Osteoblast (primary cell): Measurements from ENCODE around the gene MTCL1. TPM values are rescaled to one million over a fixed set of nuclear protein-coding genes. Genes with fewer than 3 reads are reported as not detected.

Experiments
- DNase-seq: peaks from one replicate; pipeline ENCODE4 v3.0.0; 2011; ENCODE audit warnings: low spot score, mixed read lengths; ENCODE audit not compliant: insufficient read length; ENCODE audit errors: missing footprints
- H2AFZ ChIP-seq: 2 replicates; pipeline ENCODE4 v1.6.0; 2011; ENCODE audit warnings: mild to moderate bottlenecking, low read length
- H3K27ac ChIP-seq: 2 replicates; pipeline ENCODE4 v1.5.1; 2011; ENCODE audit warnings: mild to moderate bottlenecking, low read depth, low read length, moderate library complexity
- H3K27me3 ChIP-seq: 2 replicates; pipeline ENCODE4 v1.6.0; 2012; ENCODE audit warnings: mild to moderate bottlenecking, control low read depth, inconsistent platforms, low read length, moderate library complexity; ENCODE audit not compliant: insufficient read depth
- H3K36me3 ChIP-seq: 2 replicates; pipeline ENCODE4 v1.5.1; 2011; ENCODE audit warnings: mild to moderate bottlenecking, low read length, control low read depth, moderate library complexity; ENCODE audit not compliant: insufficient read depth
- H3K4me1 ChIP-seq: 2 replicates; pipeline ENCODE4 v1.5.1; 2011; ENCODE audit warnings: mild to moderate bottlenecking, low read length, control low read depth, moderate library complexity; ENCODE audit not compliant: insufficient read depth
- H3K4me2 ChIP-seq: 2 replicates; pipeline ENCODE4 v1.6.0; 2011; ENCODE audit warnings: mild to moderate bottlenecking, low read length; ENCODE audit not compliant: insufficient read depth
- H3K4me3 ChIP-seq: fragments of 200-600 bp; sonication (generic); 3 replicates; pipeline ENCODE4 v1.5.1; 2012; ENCODE audit warnings: mild to moderate bottlenecking, low read length, inconsistent platforms; ENCODE audit not compliant: insufficient read depth
- H3K79me2 ChIP-seq: 2 replicates; pipeline ENCODE4 v1.6.0; 2012; ENCODE audit warnings: mild to moderate bottlenecking, low read length, control low read depth, inconsistent platforms; ENCODE audit not compliant: insufficient read depth
- H3K9me3 ChIP-seq: 2 replicates; pipeline ENCODE4 v1.5.1; 2011; ENCODE audit warnings: low read depth, low read length, control low read depth
- H4K20me1 ChIP-seq: 2 replicates; pipeline ENCODE4 v1.6.0; 2012; ENCODE audit warnings: mild to moderate bottlenecking, low read length, control low read depth; ENCODE audit not compliant: insufficient read depth
- CTCF ChIP-seq: IDR thresholded peaks from 2 replicates; pipeline ENCODE4 v1.5.1; 2011; ENCODE audit warnings: mild to moderate bottlenecking, low read depth, low read length, moderate library complexity; ENCODE audit errors: extremely low read depth
- total RNA-seq: library from RNA; depleted of rRNA; stranded (reverse); fragments of >200 nt; gene quantifications from 2 replicates; pipeline ENCODE4 v1.2.3, GENCODE V29; 2012

The MTCL1 gene
- total RNA-seq, 1 donor: 38.0 TPM

DNA sequence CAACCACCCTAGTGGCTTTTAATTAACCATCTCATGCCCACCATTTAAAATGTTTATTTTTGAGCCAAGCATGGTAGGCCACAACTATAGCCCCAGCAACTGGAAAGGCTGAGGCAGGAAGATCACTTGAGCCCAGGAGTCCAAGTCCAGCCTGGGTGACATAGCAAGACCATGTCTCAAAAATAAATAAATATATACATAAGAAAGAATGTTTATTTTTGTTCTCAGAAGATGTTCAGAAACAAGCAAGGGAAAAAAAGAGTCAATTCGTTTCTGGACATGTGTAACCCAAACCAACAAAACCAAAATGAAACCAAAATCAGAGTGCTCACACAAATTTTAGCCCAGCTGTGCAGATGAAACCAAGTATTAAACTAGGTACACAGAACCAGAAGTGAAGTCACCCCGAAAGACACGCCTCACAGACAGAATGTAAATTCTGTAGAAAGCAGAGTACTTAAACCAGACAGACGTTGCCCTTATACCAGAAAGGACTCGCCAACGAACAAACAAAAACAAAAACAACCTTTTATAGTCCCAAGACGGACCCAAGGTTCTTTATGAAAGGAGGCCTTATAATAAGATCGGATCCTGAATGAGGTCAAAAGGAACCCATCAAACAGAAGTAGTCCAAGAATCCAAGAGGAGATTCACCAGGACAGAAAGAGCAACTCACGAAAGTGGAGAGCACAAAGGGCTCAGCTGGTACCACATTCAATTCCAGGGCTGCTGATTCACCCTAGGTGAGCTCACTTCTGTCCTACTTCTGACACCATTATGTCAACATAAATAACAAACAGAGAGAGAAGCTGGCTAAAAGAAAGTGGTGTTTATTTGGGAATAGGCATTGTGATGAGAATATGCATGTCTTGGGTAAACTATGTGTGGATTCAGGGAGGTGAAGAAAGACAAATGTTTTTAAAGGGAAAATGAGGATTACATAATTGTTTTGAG lies 31.8 kb upstream of the MTCL1 start:
- no peaks in the 10 kb centered on the region for H3K4me1 ChIP-seq
- peak overlapping the region; percentile 66 for H3K4me2 ChIP-seq
- H3K4me3 ChIP-seq: no peak overlapping the region
- no peak for DNase-seq
- H3K9me3 ChIP-seq: no peaks in the 10 kb centered on the region
- H3K27me3 ChIP-seq: no peaks in the 10 kb centered on the region
- H2AFZ ChIP-seq: peak overlapping the region; percentile 87
- no peaks in the 10 kb centered on the region for H4K20me1 ChIP-seq
- no peaks in the 10 kb centered on the region for H3K36me3 ChIP-seq
- TF ChIP-seq CTCF: no peak
- H3K79me2 ChIP-seq: no peaks in the 10 kb centered on the region
- H3K27ac ChIP-seq: no peak overlapping the region

DNA sequence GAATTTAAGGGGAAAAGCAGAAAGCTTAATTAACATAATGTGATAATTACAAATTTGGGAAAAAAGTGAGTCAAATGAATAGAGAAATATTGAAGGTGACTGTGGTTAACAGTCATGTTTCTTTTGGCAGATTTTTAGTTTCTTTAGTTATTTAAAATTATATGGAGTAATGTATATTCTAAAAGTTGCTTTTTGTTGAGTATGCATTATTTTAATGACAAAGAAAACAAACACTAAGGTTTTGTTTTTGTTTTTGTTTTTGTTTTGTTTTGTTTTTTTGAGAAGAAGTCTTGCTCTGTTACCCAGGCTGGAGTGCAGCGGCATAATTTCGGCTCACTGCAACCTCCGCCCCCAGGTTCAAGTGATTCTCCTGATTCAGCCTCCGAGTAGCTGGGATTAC lies 30.3 kb upstream of the MTCL1 start:
- Histone ChIP-seq H3K4me1 (no peaks in the 10 kb centered on the region), H4K20me1 (no peaks in the 10 kb centered on the region), H3K27ac (no peak overlapping the region), H3K27me3 (no peaks in the 10 kb centered on the region), H3K9me3 (no peaks in the 10 kb centered on the region), H2AFZ (no peak overlapping the region), H3K4me3 (no peak overlapping the region), H3K79me2 (no peaks in the 10 kb centered on the region), H3K4me2 (no peak overlapping the region), H3K36me3 (no peaks in the 10 kb centered on the region)
- TF ChIP-seq CTCF: no peak
- DNase-seq: no peak

- no peak overlapping the region for H3K27ac ChIP-seq
- H3K4me1 ChIP-seq: no peaks in the 10 kb centered on the region
- no peaks in the 10 kb centered on the region for H4K20me1 ChIP-seq
- H3K79me2 ChIP-seq: no peaks in the 10 kb centered on the region
- H3K36me3 ChIP-seq: no peaks in the 10 kb centered on the region
- no peak for TF ChIP-seq CTCF
- H3K4me3 ChIP-seq: no peak overlapping the region
- H3K27me3 ChIP-seq: no peaks in the 10 kb centered on the region
- no peak for DNase-seq
- H2AFZ ChIP-seq: peak overlapping the region; percentile 10
- H3K4me2 ChIP-seq: no peak overlapping the region
- H3K9me3 ChIP-seq: no peaks in the 10 kb centered on the region
Measured at GRCh38 chr18:8681196-8681595, 24.2 kb upstream of the MTCL1 start.

GRCh38 chr18:8684577-8684976 lies 20.8 kb upstream of the MTCL1 start:
- Histone ChIP-seq H3K27ac (no peak overlapping the region), H4K20me1 (no peaks in the 10 kb centered on the region), H3K79me2 (no peaks in the 10 kb centered on the region), H3K36me3 (no peaks in the 10 kb centered on the region), H3K27me3 (no peaks in the 10 kb centered on the region), H3K4me2 (no peak overlapping the region), H3K9me3 (no peaks in the 10 kb centered on the region), H2AFZ (no peak overlapping the region), H3K4me1 (no peaks in the 10 kb centered on the region), H3K4me3 (no peak overlapping the region)
- TF ChIP-seq CTCF: no peak
- no peak for DNase-seq
